HG02885 (cell line): ENCODE measurements around the gene NDUFV1.
"Not testable (repeated sequence)": the region's sequence is repeated elsewhere in the genome, so short reads cannot be mapped to it uniquely, and the experiment has no call there.

Experiments
- ATAC-seq: cut with Tn5 transposase; IDR thresholded peaks from one replicate; pipeline ENCODE4 v1.9.1; 2021; ENCODE audit warnings: mild to moderate bottlenecking; ENCODE audit not compliant: unreplicated experiment, poor library complexity

The NDUFV1 gene

DNA sequence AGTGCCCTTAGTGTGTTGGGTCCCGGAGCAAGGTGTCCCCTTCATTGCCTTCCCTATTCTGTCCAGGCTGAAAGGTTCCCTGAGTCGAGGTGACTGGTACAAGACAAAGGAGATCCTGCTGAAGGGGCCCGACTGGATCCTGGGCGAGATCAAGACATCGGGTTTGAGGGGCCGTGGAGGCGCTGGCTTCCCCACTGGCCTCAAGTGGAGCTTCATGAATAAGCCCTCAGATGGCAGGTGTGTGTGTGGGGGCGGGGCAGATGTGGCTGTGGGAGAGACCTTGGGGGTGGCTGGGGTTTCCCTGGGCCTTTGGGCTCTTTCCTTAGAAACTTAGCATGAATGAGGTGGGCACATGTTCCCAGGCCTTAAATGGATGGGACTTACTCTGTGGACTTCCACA is 1.8 kb downstream of the NDUFV1 start:
- ATAC-seq, result no peak

DNA sequence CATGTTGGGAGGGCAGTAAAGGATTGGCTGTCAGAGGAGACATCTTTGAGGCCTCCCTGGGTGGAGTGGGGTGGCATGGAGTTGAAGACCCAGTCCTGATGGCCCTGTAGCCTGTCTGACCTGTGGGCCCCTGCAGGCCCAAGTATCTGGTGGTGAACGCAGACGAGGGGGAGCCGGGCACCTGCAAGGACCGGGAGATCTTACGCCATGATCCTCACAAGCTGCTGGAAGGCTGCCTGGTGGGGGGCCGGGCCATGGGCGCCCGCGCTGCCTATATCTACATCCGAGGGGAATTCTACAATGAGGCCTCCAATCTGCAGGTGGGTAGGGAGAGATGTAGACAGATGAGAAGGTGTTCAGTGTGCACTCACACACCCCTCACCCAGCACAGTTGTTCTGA is 2.6 kb downstream of the NDUFV1 start:
- no peak for ATAC-seq

DNA sequence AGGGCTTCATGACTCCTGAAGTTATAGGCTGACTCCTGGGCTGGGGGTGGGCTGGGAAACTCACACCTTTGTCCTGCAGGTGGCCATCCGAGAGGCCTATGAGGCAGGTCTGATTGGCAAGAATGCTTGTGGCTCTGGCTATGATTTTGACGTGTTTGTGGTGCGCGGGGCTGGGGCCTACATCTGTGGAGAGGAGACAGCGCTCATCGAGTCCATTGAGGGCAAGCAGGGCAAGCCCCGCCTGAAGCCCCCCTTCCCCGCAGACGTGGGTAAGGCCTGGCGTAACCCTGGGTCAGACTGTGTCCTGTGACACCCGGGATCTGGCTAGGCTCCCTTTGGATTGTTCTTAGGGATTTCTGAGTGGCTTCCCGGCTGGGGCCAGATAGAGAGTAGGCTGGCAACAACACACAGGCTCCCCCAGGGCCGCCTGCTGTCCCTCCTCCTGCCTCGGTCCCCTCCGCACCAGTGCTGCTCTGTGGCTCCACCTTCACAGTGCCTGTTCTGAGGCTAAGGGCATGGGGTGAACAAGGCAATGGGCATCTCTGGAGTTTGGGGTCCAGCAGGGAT is 3.6 kb downstream of the NDUFV1 start:
- ATAC-seq, result no peak

DNA sequence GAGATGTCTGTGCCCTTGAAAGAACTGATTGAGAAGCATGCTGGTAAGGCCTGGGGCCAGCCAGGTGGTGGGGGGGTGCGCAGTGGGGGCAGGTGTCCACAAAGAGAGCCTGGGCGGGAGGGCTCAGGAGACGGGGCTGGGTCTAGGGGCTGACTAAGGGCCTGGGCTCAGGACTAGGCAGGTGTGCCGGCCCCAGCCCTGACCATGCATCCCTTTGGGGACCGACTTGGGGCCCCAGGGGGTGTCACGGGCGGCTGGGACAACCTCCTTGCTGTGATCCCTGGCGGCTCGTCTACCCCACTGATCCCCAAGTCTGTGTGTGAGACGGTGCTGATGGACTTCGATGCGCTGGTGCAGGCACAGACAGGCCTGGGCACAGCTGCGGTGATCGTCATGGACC is 4.4 kb downstream of the NDUFV1 start:
- no peak for ATAC-seq

DNA sequence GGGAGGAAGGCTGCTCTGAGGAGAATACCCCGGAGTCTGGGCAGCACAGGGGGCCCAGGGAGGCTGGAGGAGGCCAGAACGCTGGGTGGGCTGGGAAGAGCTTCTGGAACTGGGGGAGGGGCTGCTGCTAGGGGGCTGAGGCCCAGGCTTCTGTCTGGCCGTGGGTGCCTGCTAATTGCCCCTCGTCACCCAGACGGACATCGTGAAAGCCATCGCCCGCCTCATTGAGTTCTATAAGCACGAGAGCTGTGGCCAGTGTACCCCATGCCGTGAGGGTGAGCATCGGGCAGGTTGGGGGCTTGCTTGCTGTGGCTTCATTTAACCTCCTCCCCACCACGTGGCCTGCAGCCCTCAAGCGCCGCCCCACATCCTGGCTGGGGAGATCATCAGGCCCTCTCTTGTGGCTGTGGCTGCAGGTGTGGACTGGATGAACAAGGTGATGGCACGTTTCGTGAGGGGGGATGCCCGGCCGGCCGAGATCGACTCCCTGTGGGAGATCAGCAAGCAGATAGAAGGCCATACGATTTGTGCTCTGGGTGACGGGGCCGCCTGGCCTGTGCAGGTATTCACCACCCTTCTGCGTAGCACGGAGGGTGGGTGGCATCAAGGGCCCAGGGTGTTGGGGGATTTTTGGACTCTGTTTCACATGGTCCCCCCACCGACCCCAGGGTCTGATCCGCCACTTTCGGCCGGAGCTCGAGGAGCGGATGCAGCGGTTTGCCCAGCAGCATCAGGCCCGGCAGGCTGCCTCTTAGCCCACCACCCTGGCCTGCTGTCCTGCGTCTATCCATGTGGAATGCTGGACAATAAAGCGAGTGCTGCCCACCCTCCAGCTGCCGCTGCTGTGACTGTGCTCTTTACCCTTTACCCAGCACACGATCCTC is 5.2 kb downstream of the NDUFV1 start:
- no peak for ATAC-seq

DNA sequence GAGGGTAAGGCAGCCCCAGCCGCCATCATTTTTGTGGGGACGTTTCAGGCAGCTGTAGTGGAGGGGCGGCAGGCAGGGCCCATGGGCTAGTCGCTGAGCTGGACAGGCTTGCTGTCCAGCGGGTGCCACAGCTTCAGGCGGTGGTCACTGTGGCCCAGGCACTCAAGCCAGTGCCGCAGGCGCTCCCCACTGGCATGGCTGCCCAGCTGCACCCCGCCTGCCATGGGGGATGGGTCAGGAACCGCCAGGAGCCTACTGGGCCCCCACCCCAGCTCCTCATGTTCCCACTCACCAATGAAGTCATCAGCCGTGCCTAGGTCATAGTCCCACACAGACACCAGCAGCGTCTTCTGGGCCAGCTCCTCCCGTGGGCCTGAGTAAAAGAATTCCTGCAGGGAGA is 6.0 kb downstream of the NDUFV1 start:
- no peak for ATAC-seq

DNA sequence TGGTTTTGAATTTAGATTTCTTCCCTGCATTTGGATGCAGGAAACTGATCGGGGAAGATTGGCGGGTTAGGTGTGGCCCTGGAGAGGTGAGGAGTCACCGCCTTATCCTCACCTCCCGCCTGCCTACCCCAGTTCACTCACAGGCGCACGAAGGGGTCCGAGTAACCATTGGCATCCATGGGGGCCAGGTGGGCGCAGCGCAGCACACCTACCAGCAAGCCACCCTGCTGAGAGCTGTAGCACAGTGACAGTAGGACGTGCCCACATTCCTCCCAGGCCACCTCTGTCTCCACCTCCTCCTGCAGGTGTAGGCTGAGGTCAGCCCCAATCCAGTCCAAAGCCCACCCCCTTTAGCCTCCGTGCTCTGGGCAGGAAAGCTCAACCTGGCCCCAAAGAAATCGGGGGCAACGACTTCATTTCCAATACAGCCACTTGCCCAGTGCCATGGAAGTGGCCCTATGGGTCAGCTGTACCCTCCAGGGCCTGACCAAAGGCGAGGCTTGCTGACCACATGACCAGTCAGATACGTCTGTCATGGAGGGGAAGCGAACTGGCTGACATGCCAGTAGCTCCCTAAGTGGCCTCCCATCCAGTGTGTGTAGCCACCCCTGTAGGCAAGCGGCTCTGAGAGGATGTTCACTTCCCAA is 6.7 kb downstream of the NDUFV1 start:
- ATAC-seq, result no peak

DNA sequence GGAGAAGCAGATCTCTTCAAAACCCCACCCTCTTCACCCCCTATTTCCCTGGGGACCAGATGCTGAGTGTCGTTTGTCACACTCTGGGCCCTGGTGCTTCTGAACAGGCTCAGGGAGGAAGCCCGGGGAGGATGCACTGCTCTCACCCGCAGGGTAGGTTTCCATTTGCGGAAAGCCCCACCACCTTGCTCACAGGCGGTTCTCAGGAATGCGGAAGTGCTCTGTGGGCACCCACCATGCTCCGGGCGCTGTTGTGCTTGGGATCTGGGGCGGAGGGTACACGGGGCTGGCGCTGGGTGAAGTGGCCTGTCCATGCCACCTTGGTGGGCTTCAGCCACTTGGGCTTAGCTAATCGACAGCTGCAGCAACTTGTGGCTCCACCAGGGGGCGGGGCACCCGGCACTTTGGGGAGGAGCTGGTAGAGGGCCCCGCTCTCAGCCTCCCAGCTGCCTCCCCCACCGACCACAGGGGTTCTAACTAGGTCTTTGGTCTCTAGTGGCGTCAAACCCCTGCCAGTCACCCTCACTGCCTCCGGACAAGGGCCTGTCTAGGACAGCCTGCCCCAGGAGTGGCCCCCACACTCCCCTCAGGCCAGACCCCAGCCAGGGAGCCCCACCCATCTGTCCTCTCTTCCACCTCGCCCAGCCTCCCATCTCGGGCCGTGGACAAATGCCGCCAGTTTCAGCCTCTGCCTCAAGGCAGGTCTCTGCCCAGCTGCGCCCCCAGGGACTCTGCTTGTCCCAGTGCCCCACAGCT is 7.4 kb downstream of the NDUFV1 start:
- ATAC-seq, result peak; percentile 79

DNA sequence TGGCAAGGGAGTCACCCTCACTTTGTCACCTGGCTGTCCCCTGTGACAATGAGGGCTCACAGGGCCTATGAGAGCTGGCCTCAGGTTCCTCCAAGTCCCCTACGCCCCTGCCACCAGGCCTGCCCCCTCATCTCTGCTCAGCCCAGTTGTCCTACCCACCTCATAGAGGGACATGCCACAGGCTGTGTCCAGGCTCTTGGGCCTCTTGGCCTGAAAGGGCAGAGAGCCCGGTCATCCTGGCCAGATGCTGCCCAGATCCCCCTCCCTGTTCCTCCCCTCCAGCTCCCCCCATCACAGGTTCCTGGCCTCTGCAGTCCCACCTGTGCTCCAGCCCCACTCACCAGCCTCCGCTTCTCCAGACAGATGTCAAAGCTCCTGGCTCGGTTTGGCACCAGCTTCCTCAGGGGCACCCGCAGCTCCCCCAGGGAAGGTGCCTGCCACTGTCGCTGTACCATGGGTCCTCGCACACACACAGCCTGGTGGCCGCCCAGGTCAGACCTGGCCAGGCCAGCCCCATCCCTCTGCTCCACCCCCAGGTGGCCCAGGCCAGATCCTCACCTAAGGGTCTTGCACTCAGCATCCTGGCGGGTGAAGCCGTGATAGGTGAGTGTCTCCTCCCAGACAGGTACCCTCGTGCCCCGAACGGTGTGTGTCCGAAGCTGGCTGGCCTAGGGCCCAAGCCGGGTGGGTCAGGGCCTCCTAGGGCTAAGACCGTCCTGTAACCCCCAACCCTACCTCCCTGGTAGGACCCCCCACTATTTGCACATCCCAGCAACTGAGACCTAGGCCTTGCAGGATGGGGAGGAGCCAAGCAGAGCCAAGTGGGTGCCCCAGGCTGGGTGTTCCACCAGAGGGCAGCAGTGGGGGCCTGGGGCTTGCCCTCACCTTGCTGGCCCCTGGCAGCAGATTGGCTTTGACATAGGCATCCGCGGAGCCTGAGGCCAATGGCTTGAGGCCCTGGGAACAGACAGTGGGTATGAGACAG is 8.3 kb downstream of the NDUFV1 start:
- no peak for ATAC-seq

DNA sequence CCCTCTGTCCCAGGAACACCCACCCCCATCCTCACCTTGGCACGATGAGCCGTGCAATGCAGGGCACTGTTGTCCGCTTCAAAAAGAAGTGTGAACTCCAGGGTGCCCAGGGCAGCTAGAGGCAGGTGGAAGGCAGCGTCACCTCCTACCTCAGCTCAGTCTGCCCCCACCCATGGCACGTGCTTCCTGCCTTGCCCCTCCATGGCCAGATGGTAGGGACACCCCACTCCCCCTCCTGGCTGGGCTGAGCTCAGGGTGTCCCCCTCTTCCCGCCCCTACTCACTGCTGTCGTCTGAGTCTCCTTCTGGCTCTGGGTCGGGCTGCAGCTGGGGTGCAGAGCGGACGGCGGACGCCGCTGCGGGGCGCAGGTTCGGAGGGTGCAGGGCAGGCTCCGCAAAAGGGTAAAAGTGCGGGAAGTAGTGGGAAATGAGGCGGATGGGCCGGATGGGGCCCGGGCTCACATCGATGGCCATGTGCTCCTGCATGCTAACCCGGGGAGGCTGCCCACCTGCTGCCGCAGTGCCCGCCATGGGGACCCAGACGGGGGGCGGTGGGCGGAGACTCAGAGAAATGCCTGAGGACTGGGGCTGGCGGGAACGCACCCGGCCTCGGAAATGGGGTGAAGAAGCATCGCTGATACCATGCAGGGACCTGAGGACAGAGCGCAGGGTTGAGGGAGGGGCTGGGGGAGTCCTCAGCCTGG is 9.1 kb downstream of the NDUFV1 start:
- ATAC-seq, result no peak

DNA sequence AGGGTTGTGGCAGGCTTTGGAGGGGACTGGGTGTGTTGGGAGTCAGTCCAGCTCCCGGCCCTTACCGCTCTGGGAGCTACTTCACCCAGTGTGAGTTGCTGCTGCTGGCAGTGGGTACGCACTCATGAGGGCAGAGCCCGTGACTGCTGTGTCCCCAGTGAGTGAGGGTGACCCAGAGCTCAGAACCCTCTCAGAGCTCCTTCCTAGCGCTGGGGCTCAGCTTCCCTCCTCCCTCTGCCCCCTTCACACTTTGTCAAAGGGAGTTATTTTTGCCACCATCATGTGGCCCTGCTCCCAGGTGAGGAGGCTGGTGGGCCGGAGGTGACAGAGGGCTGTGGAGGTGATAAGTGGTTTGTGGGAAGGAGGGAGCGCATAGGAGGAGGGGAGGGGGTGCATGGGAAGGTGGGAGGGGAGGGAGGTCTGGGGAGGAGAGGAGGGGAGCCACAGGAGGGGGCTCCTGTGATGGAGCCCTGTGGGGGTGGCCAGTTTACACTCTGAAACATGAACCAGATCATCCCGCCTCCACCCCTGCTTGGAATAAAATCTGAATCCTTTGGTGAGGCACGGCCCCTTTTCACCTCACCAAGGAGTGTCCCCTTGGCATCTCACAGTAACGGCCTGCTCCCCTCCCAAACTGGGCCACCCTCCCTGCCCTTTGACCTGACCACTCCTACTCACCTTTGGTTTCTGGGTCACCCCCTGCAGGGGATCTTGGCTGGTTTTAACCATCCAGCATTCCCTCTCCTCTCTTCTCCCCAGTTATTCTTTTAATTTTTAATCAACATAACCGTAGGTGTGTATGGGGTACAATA is 9.9 kb downstream of the NDUFV1 start:
- no peak for ATAC-seq

DNA sequence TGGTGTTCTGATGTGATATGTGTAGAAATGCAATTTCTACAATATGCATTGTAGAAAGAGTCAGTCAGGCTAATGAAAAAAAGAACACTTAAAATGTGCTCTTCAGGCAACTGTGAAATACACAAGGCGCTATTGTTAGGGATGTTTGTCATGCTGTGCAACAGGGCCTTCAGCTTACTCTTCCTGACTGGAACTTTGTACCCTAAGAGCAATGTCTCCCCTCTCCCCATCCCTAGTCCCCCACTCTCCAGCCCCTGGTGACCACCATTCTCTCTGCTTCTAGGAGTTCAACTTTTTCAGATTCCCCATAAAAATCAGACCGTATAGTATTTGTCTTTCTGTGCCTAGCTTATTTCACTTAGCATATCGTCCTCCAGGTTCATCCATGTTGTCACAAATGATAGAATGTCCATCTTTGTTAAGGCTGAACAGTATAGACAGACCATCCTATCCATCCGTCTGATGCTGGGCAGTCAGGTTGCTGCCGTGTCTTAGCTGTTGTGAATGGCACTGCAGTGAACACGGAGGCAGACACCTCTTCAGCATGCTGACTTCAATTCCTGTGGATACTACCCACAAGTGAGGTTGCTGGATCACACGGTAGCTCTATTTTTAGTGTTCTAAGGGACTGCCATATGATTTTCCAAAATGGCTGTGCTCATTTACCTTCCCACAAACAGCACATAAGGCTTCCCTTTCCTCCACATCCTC is 10.7 kb downstream of the NDUFV1 start:
- ATAC-seq, result no peak

DNA sequence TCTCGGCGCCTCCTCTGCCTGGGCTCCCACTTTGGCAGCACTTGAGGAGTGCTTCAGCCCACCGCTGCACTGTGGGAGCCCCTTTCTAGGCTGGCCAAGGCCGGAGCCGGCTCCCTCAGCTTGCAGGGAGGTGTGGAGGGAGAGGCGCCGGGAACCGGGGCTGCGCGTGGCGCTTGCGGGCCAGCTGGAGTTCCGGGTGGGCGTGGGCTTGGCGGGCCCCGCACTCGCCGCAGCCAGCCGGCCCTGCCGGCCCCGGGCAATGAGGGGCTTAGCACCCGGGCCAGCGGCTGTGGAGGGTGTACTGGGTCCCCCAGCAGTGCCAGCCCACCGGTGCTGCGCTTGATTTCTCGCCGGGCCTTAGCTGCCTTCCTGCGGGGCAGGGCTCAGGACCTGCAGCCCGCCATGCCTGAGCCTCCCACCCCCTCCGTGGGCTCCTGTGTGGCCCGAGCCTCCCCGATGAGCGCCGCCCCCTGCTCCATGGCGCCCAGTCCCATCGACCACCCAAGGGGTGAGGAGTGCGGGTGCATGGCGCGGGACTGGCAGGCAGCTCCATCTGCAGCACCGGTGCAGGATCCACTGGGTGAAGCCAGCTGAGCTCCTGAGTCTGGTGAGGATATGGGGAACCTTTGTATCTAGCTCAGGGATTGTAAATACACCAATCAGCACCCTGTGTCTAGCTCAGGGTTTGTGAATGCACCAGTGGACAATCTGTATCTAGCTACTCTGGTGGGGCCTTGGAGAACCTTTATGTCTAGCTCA is 12.3 kb downstream of the NDUFV1 start:
- ATAC-seq, result not testable (repeated sequence)

DNA sequence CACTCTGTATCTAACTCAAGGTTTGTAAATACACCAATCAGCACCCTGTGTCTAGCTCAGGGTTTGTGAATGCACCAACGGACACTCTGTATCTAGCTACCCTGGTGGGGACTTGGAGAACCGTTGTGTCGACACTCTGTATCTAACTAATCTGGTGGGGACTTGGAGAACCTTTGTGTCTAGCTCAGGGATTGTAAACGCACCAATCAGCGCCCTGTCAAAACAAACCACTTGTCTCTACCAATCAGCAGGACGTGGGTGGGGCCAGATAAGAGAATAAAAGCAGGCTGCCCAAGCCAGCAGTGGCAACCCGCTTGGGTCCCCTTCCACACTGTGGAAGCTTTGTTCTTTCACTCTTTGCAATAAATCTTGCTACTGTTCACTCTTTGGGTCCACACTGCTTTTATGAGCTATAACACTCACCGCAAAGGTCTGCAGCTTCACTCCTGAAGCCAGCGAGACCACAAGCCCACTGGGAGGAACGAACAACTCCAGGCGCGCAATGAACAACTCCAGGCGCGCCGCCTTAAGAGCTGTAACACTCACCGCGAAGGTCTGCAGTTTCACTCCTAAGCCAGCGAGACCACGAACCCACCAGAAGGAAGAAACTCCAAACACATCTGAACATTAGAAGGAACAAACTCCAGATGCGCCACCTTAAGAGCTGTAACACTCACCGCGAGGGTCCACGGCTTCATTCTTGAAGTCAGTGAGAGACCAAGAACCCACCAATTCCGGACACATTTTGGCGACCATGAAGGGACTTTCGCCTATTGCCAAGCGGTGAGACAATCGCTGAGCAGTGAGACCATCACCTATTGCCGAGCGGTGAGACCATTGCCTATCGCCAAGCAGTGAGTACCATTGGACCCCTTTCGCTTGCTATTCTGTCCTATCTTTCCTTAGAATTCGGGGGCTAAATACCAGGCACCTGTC is 13.2 kb downstream of the NDUFV1 start:
- ATAC-seq, result not testable (repeated sequence)

DNA sequence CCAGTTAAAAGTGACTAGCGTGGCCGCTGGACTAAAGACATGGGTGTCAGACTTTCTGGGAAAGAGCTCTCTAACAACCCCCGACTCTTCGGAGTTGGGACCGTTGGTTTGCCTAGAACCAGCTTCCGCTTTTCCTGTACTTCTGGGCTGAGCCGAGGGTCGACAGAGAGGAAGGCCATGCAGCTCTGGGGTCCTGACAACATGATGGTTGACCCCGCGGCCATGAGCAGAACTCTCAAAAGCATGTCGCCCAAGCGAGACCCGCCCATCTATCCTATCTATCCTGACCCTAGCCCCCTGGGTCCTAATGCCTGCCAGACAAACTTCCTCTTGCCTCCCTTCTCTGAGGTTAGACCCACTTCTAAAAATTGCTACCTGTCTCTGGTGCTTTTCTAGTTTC is 13.9 kb downstream of the NDUFV1 start:
- not testable (repeated sequence) for ATAC-seq

DNA sequence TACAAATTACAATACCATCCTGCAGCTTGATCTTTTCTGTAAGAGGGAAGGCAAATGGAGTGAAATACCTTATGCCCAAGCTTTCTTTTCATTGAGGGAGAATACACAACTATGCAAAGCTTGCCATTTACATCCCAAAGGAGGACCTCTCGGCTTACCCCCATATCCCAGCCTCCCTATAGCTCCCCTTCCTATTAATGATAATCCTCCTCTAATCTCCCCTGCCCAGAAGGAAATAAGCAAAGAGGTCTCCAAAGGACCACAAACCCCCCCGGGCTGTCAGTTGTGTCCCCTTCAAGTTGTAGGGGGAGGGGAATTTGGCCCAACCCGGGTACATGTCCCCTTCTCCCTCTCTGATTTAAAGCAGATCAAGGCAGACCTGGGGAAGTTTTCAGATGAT is 15.2 kb downstream of the NDUFV1 start:
- ATAC-seq, result not testable (repeated sequence)
